ENCODE results near the gene PLEKHA1.

- no peak for TF ChIP-seq YY1 (IDR thresholded peaks at IDR 0.05; ENCODE audit: insufficient read depth, insufficient read length)
- TF ChIP-seq ZNF274 (IDR thresholded peaks at IDR 0.05; ENCODE audit: low read depth, low read length): no peak
Measured at GRCh38 chr10:122379041-122379440, 4.5 kb downstream of the PLEKHA1 start.

Measured in NT2/D1 (cell line).